Measurements from ENCODE around the gene CCDC178.
"Not testable (repeated sequence)": the region's sequence is repeated elsewhere in the genome, so short reads cannot be mapped to it uniquely, and the experiment has no call there.

CCDC178 gene

DNA sequence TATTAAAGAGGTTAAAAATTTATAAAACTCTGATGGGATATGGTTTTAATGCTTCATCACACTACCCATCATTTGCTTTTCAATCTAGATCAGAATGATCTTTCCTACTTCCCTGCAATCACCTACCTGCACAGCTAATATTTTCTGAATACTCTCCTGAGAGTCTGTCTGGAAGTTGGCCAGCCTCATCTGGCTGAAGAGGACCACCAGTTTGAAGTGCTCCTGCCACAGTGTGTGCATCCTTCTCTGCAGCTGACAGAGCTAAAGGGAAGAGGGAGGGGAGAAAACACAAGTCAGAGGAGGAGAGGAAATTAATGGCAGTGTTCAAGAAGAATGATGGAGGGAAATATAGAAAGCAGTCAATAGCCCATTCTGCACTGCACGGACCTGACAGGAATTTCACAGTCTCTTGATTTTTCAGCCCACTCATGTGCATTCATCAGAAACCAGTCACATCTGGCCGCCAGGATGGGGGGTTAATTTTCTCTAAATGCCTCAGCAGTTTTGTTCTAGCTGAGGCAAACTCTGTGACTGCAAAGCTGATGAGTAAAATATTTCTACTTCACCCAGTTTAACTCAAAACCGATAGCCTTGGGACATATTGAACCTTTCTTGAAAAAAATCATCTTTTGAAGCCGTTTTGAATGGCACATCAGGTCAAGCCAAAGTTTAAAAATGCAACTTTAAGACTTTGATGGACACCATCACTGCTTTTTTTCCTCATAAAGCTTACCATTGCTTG, 465.9 kb downstream of the CCDC178 start:
- peak in 1 of 2 experiments; percentile 23 for DNase-seq

DNA sequence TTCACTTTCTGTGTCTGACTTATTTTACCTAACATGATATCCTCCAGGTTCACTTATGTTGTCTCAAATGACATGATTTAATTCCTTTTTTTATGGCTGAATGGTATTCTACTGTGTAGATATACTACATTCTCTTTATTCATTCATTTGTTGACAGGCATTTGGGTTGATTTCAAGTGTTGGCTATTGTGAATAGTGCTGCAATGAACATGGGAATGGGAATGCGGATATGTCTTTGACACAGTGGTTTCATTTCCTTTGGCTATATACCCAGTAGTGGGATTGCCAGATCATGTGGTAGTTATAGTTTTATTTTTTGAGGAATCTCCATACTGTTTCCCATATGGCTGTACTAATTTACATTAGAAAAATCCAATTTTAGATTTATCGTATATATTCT, 472.3 kb downstream of the CCDC178 start:
- DNase-seq = no peak

GRCh38 chr18:32966141-32966540, 474.4 kb downstream of the CCDC178 start:
- no peak for DNase-seq

- DNase-seq = no peak
These were observed 479.0 kb downstream of the CCDC178 start for GRCh38 chr18:32961538-32961937.

DNA sequence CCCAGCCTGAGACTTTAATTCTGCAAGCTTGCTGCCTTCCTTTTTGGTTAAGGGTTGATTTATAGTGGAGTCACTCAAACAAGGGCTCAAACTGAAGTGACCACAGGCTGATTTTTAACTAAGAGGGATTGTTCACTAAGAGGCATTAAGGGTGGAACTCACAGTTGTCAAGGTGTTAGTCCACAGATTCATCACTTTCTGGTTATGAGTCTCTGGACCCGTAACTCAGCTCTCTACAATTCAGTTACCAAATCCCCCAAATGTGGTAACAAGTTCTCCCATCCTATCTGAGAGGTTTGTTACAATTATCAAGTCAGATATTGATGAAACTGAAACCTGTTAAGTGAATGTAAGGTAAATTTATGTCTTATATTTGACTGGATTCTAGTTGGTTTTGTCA, 481.8 kb downstream of the CCDC178 start:
- DNase-seq = no peak

- DNase-seq = no peak
These were observed 483.8 kb downstream of the CCDC178 start for GRCh38 chr18:32956591-32957315.

DNA sequence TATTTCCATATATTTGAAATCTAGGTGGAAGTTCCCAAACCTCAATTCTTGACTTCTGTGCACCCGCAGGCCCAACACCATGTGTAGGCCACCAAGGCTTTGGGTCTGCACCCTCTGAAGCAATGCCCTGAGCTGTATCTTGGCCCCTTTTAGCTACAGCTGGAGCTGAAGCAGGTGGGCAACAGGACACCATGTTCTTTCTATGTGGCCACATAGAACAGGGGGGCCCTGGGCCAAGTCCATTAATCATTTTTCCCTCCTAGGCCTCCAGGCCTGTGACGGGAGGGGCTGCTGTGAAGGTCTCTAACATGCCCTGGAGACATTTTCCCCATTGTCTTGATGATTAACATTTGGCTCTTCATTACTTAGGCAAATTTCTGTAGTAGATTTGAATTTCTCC, 488.2 kb downstream of the CCDC178 start:
- DNase-seq = not testable (repeated sequence)

DNA sequence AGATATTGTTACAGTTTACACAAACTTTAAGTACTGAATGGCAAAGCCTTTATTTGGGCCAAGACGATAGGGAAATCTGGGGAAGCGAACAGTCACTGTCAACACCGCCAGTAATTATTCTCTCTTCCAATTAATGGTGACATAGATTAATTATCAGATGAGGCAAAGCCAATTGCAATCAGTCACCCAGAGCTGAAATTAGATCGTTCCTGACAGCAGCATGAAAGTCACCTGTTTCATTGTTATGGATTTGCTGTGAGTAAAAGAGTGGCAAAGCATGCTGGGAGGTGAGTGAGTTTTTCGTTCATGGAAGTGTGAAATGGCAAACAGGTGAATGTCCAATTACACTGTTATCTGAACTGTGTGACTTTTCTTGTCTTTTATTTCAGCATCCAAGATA, 502.9 kb downstream of the CCDC178 start:
- no peak for DNase-seq

GRCh38 chr18:32937066-32937465, 503.5 kb downstream of the CCDC178 start:
- DNase-seq = no peak

DNA sequence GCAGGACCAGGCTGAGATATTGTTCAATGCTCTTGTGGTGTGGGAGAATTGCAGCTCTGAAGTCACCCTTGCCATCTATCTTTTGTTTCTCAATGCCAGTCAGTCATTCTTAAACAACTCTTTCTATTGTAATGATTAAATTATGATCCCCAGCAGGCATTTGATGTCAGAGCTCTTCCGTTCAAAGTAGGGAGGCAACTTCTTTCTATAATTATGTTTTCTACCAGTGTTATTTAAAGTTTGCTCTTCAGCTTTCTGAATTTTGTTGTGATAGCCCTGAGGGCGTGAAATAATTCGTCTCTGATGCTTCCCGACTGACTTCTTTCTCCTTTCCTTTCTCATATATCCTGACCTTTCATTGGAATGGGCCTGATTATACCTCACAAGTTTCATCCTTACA, 506.3 kb downstream of the CCDC178 start:
- no peak for DNase-seq

DNA sequence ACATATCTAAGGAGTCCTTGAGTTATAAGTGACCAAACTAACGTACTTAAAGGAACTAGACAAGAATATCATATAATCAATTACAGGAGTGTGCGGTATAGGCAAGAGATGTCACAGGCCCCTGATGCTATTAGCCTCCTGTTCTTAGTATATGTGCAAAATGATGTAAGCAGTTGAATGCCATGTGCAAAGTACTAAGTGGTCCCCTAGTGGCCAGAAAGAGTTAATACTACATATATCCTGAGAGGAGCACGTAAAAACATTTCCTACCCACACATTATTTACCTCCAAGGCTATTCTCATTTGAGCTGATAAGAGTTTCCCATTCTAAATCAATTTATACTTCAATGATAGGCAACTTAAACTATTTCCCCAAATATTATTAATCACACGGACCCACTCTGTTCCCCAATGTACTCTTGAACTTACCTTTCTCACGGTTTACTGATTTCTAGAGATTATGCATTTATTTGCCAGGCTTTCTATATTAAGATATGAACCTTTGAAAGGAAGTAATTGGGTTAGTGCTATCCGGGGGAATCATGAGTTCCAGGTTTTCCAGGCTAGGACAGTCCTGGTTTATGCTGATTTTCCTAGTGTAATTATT, 509.7 kb downstream of the CCDC178 start:
- peak; percentile 46 to 60 for DNase-seq

DNA sequence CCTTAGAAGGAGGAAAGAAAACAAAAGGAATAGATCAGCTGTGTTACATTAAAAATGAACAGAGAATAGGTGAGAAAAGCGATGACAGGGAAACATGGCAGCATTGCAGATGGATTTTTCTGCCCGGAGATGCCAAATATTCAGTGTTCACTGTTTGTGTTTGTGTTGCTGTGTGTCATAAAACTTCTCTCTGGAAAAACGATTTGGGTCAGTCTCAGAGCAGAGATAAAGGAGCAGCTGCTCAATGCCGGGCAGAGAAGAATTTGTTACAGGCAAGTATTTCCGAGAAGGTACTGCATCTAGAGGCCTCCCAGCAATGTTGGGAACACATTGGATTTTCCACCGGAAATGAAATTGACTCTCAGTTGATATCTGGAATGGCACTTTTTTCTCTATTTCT, 511.3 kb downstream of the CCDC178 start:
- DNase-seq = no peak

- DNase-seq = no peak
These were observed 517.5 kb downstream of the CCDC178 start for GRCh38 chr18:32922951-32923430.

GRCh38 chr18:32920796-32921787, 519.4 kb downstream of the CCDC178 start:
- peak in 1 of 2 experiments; percentile 6 for DNase-seq

DNA sequence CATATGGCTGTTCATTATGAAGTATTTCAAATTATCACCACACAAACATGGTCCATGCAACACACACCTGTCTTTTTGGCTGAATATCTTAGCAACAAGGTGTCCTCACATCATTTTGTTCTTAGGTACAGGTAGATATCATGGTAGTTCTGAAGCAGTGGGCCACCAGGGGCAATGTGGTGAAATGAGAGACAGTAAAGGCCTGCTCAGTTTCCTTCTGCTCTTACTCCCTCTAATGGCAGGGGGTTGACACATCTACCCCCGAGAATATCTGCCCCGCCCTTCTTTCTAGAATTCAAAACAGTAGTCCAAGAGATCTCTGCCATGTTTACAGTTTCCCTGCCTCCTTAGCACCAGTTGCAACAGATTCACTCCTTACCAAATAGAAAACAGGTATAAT, 520.7 kb downstream of the CCDC178 start:
- DNase-seq = peak; percentile 50 to 69

GRCh38 chr18:32918692-32919250, 521.8 kb downstream of the CCDC178 start:
- DNase-seq = no peak

- DNase-seq = no peak
These were observed 525.0 kb downstream of the CCDC178 start for GRCh38 chr18:32915516-32915915.

- DNase-seq = no peak
These were observed 528.7 kb downstream of the CCDC178 start for GRCh38 chr18:32911660-32912284.

DNA sequence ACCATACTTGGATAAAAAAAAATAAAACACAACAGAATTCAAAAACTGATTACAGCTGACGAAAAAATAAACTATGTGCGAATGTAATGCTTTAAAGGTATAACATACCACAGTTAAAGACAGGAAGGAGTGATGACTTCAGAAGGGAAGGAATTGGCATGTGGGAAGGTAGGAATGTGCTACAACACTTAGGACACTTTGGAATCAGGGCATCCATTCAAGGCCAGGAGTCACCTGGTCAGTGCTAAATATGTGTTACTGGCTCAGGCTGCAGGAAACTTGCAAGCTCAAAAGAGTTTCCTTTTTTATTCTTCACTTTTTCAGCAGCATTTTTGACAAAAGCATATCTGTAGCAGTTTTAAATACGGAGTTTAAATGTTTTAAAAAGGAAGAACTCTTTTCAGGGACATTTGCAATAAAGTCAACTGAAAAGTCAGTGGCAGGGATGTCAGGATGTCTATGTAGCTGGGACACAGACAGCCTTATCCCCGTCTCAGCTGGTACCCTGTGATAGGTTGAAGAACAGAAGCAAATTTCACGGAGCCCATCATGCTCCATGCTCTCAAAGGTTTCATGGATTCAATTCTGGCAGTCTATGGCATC, 529.7 kb downstream of the CCDC178 start:
- no peak for DNase-seq

- no peak for DNase-seq
These were observed 530.5 kb downstream of the CCDC178 start for GRCh38 chr18:32909798-32910561.

GRCh38 chr18:32908424-32908805, 532.1 kb downstream of the CCDC178 start:
- no peak for DNase-seq

Measured in SHP77 (cell line).